Measurements from ENCODE around the gene OR7A10.
"Not testable (repeated sequence)": the region's sequence is repeated elsewhere in the genome, so short reads cannot be mapped to it uniquely, and the experiment has no call there.

OR7A10 gene

DNA sequence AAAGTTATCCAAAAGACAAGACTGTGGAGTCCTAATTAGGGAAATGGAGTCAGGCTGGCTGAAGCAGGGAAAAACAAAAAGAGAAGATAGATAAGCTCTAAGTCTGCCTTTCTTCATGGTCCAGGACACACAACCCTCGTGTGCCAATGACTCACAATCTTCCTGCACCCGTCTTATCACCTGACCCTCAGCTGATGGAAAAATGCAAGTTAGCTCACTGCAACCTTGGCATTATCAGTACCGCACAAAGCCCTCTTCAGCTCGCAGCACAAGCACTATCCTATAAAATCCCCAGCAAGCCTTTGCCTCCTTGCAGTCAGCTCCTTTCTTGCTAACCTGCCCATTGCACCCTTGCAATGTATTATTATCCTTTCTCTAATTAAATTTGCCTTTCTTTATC is 18.0 kb downstream of the OR7A10 start:
- H3K4me1 ChIP-seq (ENCODE audit: control insufficient read depth, insufficient read depth, low read length): peaks cover 4% of the 10 kb centered on the region
- H3K27me3 ChIP-seq (ENCODE audit: control insufficient read depth, insufficient read depth, low read length): no peaks in the 10 kb centered on the region
- no peak overlapping the region for H3K4me3 ChIP-seq (ENCODE audit: low read depth, low read length)
- no peaks in the 10 kb centered on the region for H3K9me3 ChIP-seq (ENCODE audit: control insufficient read depth, insufficient read depth, low read length)
- H3K36me3 ChIP-seq (ENCODE audit: control insufficient read depth, insufficient read depth, low read length): no peaks in the 10 kb centered on the region
- H3K9ac ChIP-seq (ENCODE audit: low read depth, low read length): no peak overlapping the region

DNA sequence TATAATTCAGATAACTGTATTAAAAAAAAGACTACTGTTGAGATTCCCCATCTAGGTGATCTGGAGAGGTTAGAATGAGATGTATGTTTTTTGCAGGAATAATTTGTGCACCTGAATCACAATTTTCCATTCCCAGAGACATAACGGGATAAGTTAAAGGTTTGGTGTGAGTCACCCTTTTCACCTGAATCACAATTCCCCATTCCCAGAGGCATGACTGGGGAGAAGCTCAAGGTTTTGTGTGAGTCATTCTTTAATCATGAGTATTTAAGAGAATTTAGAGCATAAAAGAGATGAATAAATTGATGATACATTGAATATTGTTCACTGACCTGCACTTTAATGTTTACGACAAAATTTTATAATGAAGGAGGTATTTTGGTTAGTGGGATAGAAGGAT is 22.7 kb downstream of the OR7A10 start:
- Histone ChIP-seq H3K9ac (ENCODE audit: low read depth, low read length) (no peak overlapping the region), H3K36me3 (ENCODE audit: control insufficient read depth, insufficient read depth, low read length) (no peaks in the 10 kb centered on the region), H3K4me1 (ENCODE audit: control insufficient read depth, insufficient read depth, low read length) (no peaks in the 10 kb centered on the region), H3K9me3 (ENCODE audit: control insufficient read depth, insufficient read depth, low read length) (no peaks in the 10 kb centered on the region), H3K4me3 (ENCODE audit: low read depth, low read length) (no peak overlapping the region), H3K27me3 (ENCODE audit: control insufficient read depth, insufficient read depth, low read length) (no peaks in the 10 kb centered on the region)

DNA sequence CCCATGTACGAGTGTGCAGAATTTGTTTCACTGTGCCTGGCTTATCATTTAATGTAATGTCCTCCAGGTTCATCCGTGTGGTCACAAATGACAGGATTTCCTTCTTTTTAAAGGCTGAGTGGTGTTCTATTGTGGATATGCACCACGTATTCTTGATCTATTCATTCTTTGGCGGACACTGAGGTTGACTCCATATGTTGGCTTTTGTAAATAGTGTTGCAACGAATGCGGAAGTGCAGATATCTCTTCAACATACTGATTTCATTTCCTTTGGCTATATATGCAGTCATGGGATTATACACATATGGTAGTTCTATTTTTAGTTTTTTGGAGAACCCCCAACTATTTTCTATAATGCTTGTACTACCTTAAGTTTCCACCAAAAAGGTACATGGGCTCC is 26.8 kb downstream of the OR7A10 start:
- no peaks in the 10 kb centered on the region for H3K36me3 ChIP-seq (ENCODE audit: control insufficient read depth, insufficient read depth, low read length)
- no peaks in the 10 kb centered on the region for H3K4me1 ChIP-seq (ENCODE audit: control insufficient read depth, insufficient read depth, low read length)
- H3K27me3 ChIP-seq (ENCODE audit: control insufficient read depth, insufficient read depth, low read length): no peaks in the 10 kb centered on the region
- no peaks in the 10 kb centered on the region for H3K9me3 ChIP-seq (ENCODE audit: control insufficient read depth, insufficient read depth, low read length)
- H3K9ac ChIP-seq (ENCODE audit: low read depth, low read length): no peak overlapping the region
- no peak overlapping the region for H3K4me3 ChIP-seq (ENCODE audit: low read depth, low read length)

DNA sequence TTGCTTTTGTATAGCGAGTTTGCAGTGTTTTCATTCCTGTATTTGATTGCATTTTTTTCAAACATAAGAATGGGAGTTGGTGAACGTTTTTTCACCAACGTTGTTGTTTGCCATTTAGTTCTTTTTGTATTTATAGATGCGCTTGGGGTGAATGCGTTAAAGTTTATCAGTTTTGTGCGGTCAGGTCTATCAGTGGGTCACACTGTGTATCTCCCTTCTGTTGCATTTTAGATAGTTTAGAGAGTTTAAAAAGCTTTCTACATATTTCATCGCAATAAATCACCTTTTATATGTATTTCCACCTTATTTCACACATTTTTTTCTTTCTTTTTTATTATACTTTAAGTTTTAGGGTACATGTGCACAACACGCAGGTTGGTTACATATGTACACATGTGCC is 30.1 kb downstream of the OR7A10 start:
- H3K4me1 ChIP-seq (ENCODE audit: control insufficient read depth, insufficient read depth, low read length): no peaks in the 10 kb centered on the region
- no peaks in the 10 kb centered on the region for H3K9me3 ChIP-seq (ENCODE audit: control insufficient read depth, insufficient read depth, low read length)
- no peak overlapping the region for H3K4me3 ChIP-seq (ENCODE audit: low read depth, low read length)
- no peaks in the 10 kb centered on the region for H3K27me3 ChIP-seq (ENCODE audit: control insufficient read depth, insufficient read depth, low read length)
- H3K36me3 ChIP-seq (ENCODE audit: control insufficient read depth, insufficient read depth, low read length): no peaks in the 10 kb centered on the region
- H3K9ac ChIP-seq (ENCODE audit: low read depth, low read length): no peak overlapping the region

DNA sequence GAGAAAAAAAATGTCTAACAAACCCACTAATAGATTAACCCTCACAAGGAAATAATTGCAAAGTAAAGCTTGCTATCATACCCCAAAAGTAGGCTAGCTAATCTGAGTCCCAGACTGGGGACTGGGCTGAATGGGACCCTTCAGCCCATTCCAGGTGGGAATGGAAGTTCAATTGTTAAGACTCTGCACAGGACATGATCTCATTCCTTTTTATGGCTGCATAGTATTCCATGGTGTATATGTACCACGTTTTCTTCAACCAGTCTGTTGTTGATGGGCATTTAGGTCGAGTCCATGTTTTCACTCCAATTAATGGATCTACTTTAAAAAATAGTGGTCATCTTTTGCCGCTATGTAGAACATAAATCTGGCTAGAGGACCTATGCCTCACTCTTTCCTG is 31.7 kb downstream of the OR7A10 start:
- Histone ChIP-seq H3K9me3 (ENCODE audit: control insufficient read depth, insufficient read depth, low read length) (no peaks in the 10 kb centered on the region), H3K4me1 (ENCODE audit: control insufficient read depth, insufficient read depth, low read length) (no peaks in the 10 kb centered on the region), H3K27me3 (ENCODE audit: control insufficient read depth, insufficient read depth, low read length) (no peaks in the 10 kb centered on the region), H3K4me3 (ENCODE audit: low read depth, low read length) (no peak overlapping the region), H3K9ac (ENCODE audit: low read depth, low read length) (no peak overlapping the region), H3K36me3 (ENCODE audit: control insufficient read depth, insufficient read depth, low read length) (no peaks in the 10 kb centered on the region)

DNA sequence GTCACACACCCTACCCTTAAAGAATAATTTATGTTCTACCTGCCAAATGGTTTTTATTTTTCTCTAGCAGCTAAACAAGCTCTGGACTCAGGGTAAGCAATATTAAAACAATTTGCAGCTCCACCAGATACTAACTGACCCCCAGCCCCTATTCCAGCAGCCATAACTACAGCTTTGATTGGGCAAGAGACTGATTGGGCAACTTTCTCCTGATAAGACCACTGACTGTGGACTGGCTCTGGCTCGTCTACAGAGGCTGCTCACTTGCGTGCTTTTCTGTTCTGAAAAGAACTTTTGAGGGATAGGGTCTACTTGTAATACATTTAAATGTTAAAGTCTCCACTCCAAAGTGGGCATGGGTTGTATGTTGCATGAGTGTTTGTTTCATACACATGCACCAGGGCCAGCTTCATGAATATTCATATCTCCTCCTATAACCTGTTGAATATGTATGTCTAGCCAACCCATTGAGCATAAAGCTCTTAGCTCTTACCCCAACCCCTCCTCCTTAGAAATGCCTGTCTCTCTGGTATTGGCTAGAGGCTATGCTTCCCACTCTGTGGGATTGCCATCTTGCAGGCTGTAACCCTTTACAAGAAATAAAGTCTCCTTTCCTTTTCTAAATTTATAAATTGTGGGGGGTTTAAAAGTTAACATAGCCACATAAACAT is 33.6 kb downstream of the OR7A10 start:
- H3K27me3 ChIP-seq (ENCODE audit: control insufficient read depth, insufficient read depth, low read length): no peaks in the 10 kb centered on the region

DNA sequence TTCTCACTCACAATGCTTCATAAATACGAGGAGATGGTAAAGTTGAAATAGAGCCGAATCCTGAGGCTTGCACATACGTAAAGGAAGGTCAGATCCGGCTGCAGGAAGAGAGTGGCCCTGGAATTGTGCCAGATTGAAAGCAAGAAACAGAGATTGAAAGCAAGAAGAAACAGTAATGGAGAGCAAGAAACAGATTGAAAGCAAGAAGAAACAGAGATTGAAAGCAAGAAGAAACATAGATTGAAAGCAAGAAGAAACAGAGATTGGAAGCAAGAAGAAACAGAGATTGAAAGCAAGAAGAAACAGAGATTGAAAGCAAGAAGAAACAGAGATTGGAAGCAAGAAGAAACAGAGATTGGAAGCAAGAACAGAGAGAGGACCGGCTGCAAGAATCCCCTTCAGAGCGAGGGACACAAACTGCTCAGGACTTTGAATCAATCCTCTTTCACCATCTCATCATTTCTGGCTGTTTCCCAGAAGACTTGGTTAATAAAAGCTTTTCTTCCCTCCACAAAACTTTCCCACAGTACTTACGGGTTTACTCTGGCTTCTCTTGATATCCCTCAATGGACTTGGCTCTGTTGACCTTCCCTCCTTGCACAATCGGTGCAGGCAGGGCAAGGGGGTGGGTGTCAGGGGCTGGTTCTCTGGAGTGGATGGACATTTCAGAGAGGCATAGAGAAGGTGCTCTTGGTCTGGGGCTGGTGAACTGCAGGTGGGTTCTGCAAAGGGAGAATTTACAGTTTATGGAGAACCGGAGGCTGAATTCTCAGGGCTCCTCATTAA is 39.3 kb downstream of the OR7A10 start:
- Histone ChIP-seq H3K9ac (ENCODE audit: low read depth, low read length) (no peak overlapping the region), H3K4me1 (ENCODE audit: control insufficient read depth, insufficient read depth, low read length) (peaks cover 3% of the 10 kb centered on the region), H3K4me3 (ENCODE audit: low read depth, low read length) (no peak overlapping the region), H3K27me3 (ENCODE audit: control insufficient read depth, insufficient read depth, low read length) (no peaks in the 10 kb centered on the region), H3K9me3 (ENCODE audit: control insufficient read depth, insufficient read depth, low read length) (no peaks in the 10 kb centered on the region), H3K36me3 (ENCODE audit: control insufficient read depth, insufficient read depth, low read length) (no peaks in the 10 kb centered on the region)

More for the DNA sequence above, 33.6 kb downstream of the OR7A10 start:
- no peaks in the 10 kb centered on the region for H3K9me3 ChIP-seq (ENCODE audit: control insufficient read depth, insufficient read depth, low read length)
- H3K9ac ChIP-seq (ENCODE audit: low read depth, low read length): no peak overlapping the region
- H3K4me1 ChIP-seq (ENCODE audit: control insufficient read depth, insufficient read depth, low read length): no peaks in the 10 kb centered on the region
- no peak overlapping the region for H3K4me3 ChIP-seq (ENCODE audit: low read depth, low read length)
- no peaks in the 10 kb centered on the region for H3K36me3 ChIP-seq (ENCODE audit: control insufficient read depth, insufficient read depth, low read length)

DNA sequence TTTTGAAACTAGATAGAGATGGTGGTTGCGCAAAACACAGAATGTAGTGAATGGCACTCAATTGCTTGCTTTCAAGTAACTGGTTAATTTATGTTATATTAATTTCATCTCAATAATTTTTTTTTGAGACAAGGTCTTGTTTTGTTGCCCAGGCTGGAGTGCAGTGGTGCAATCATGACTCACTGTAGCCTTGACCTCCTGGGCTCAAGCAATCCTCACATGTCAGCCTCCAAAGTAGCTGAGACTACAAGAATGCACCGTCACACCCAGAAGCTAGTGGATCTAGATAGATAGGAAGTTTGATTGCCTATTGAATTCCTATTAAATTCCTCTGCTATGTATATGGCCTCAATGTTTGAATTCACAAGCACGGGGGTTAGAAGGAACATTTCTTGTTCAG is 44.0 kb downstream of the OR7A10 start:
- Histone ChIP-seq H3K4me1 (ENCODE audit: control insufficient read depth, insufficient read depth, low read length) (peaks cover 6% of the 10 kb centered on the region), H3K4me3 (ENCODE audit: low read depth, low read length) (no peak overlapping the region), H3K36me3 (ENCODE audit: control insufficient read depth, insufficient read depth, low read length) (no peaks in the 10 kb centered on the region), H3K27me3 (ENCODE audit: control insufficient read depth, insufficient read depth, low read length) (no peaks in the 10 kb centered on the region), H3K9ac (ENCODE audit: low read depth, low read length) (no peak overlapping the region), H3K9me3 (ENCODE audit: control insufficient read depth, insufficient read depth, low read length) (no peaks in the 10 kb centered on the region)

DNA sequence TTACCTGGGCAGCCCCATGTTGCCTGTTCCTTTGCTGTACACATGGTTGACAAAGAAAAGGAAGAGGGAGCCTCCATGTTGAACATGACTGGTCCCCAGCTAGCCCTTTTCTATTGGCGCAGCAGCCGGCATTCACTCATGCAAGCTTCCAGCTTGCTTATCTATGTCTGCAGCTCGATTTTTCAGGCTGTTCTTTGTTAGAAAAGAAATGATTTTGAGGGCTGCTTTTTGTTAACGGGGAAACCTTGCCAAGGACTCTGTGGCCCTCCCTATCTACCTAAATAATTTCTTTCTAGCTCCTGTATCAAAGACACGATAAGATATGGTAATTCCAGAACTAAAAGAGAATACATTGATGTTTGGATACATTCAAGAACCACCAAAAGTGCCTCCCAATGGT is 50.0 kb downstream of the OR7A10 start:
- Histone ChIP-seq H3K27me3 (ENCODE audit: control insufficient read depth, insufficient read depth, low read length) (no peaks in the 10 kb centered on the region), H3K36me3 (ENCODE audit: control insufficient read depth, insufficient read depth, low read length) (no peaks in the 10 kb centered on the region), H3K9me3 (ENCODE audit: control insufficient read depth, insufficient read depth, low read length) (no peaks in the 10 kb centered on the region), H3K9ac (ENCODE audit: low read depth, low read length) (no peak overlapping the region), H3K4me3 (ENCODE audit: low read depth, low read length) (no peak overlapping the region), H3K4me1 (ENCODE audit: control insufficient read depth, insufficient read depth, low read length) (no peaks in the 10 kb centered on the region)

DNA sequence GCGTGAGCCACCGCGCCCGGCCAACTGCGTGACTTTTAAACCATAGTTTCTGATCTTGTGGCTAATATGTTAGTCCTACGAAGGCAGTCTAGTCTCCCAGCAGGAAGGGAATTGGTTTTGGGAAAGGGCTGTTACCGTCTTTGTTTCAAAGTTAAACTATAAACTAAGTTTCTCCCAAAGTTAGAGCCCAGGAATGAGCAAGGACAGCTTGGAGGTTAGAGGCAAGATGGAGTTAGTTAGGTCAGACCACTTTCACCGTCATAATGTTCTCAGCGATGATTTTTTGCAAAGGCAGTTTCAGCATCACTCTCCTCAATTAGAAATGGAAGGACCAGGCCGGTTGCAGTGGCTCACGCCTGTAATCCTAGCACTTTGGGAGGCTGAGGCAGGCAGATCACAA is 52.7 kb downstream of the OR7A10 start:
- Histone ChIP-seq H3K4me1 (ENCODE audit: control insufficient read depth, insufficient read depth, low read length) (no peaks in the 10 kb centered on the region), H3K9me3 (ENCODE audit: control insufficient read depth, insufficient read depth, low read length) (no peaks in the 10 kb centered on the region), H3K4me3 (ENCODE audit: low read depth, low read length) (no peak overlapping the region), H3K36me3 (ENCODE audit: control insufficient read depth, insufficient read depth, low read length) (no peaks in the 10 kb centered on the region), H3K9ac (ENCODE audit: low read depth, low read length) (no peak overlapping the region), H3K27me3 (ENCODE audit: control insufficient read depth, insufficient read depth, low read length) (no peaks in the 10 kb centered on the region)

DNA sequence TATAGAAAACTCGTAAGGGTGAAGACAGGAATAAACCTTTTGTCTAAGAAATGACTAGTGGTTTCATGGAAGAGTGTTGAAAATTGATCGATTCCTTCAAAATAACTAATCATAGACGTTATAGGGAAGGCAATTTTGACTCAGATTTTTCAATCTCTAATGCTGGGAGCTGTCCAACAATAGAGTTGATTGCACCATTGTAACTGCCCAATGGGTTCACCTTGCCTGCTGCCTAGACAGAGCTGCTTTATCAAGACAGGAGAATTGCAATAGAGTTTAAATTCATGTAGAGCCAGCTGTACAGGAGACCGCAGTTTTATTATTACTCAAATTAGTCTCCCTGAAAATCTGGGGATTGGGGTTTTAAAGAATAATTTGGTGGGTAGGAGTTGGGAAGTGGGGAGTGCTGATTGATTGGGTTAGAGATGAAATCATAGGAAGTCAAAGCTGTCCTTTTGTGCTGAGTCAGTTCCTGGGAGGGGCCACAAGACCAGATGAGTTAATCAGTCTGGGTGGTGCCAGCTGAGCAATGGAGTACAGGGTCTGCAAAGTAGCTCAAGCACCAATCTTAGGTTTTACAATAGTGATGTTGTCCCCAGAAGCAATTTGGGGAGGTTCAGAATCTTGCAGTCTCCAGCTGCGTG is 53.5 kb downstream of the OR7A10 start:
- no peaks in the 10 kb centered on the region for H3K4me1 ChIP-seq (ENCODE audit: control insufficient read depth, insufficient read depth, low read length)
- no peak overlapping the region for H3K9ac ChIP-seq (ENCODE audit: low read depth, low read length)
- H3K4me3 ChIP-seq (ENCODE audit: low read depth, low read length): no peak overlapping the region
- no peaks in the 10 kb centered on the region for H3K36me3 ChIP-seq (ENCODE audit: control insufficient read depth, insufficient read depth, low read length)
- no peaks in the 10 kb centered on the region for H3K9me3 ChIP-seq (ENCODE audit: control insufficient read depth, insufficient read depth, low read length)
- no peaks in the 10 kb centered on the region for H3K27me3 ChIP-seq (ENCODE audit: control insufficient read depth, insufficient read depth, low read length)

DNA sequence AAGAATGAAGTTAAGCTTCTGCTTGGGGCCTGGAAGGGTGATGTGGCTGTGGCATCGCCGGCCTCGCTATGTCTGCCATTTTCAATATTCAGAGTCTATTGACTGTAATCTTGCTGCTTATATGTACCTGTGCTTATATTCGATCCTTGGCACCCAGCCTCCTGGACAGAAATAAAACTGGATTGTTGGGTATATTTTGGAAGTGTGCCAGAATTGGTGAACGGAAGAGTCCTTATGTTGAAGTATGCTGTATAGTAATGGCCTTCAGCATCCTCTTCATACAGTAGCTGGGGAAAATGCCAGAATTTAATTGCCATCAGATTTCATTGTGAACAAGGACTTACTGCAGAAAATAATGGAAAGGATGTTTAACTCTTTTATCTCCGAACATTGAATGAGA is 56.5 kb downstream of the OR7A10 start:
- H3K9ac ChIP-seq (ENCODE audit: low read depth, low read length); H3K9me3 ChIP-seq (ENCODE audit: control insufficient read depth, insufficient read depth, low read length); H3K36me3 ChIP-seq (ENCODE audit: control insufficient read depth, insufficient read depth, low read length); H3K4me1 ChIP-seq (ENCODE audit: control insufficient read depth, insufficient read depth, low read length); H3K27me3 ChIP-seq (ENCODE audit: control insufficient read depth, insufficient read depth, low read length); H3K4me3 ChIP-seq (ENCODE audit: low read depth, low read length): not testable (repeated sequence)

Data from iPS-15b (cell line).